ENCODE measurements around the gene DFFA.
A peak's percentile ranks its signal among the peaks of the same experiment; 100 is the strongest.
"Not testable (repeated sequence)": the region's sequence is repeated elsewhere in the genome, so short reads cannot be mapped to it uniquely, and the experiment has no call there.

The DFFA gene

DNA sequence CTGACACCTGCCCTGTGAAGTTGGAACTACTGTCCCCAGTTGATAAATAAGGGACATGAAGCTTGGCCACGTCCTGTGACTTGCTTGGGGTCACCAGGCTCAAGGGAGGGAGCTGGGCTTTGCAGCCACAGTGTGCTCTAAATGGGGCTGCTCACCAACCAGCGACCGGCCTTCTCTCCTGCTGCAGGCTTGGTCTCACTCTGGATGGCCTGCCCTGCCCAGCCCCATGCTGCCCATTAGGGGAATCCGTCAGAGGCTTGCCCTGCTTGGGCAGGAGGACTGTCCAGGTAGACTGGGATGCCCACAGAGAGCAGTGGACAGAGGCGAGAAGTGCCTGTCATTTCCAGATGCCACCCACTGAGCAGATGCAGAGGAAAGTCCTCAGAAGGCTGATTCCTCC, 43.3 kb downstream of the DFFA start:
- no peak for TF ChIP-seq ZFX (IDR thresholded peaks at IDR 0.05; ENCODE audit: borderline replicate concordance)
- TF ChIP-seq, protein P1, sequence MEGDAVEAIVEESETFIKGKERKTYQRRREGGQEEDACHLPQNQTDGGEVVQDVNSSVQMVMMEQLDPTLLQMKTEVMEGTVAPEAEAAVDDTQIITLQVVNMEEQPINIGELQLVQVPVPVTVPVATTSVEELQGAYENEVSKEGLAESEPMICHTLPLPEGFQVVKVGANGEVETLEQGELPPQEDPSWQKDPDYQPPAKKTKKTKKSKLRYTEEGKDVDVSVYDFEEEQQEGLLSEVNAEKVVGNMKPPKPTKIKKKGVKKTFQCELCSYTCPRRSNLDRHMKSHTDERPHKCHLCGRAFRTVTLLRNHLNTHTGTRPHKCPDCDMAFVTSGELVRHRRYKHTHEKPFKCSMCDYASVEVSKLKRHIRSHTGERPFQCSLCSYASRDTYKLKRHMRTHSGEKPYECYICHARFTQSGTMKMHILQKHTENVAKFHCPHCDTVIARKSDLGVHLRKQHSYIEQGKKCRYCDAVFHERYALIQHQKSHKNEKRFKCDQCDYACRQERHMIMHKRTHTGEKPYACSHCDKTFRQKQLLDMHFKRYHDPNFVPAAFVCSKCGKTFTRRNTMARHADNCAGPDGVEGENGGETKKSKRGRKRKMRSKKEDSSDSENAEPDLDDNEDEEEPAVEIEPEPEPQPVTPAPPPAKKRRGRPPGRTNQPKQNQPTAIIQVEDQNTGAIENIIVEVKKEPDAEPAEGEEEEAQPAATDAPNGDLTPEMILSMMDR (IDR thresholded peaks at IDR 0.05) = no peak
- H3K27ac ChIP-seq = peak overlapping the region; percentile 12; the same call in 1 of the 2 replicates

DNA sequence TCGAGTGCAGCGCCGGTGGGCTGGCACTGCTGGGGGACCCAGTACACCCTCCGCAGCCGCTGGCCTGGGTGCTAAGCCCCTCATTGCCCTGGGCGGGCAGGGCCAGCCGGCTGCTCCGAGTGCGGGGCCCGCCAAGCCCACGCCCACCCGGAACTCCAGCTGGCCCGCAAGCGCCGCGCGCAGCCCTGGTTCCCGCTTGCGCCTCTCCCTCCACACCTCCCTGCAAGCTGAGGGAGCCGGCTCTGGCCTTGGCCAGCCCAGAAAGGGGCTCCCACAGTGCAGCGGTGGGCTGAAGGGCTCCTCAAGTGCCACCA, 45.8 kb downstream of the DFFA start:
- H3K27ac ChIP-seq = peak overlapping the region; percentile 68; the same call in 1 of the 2 replicates

DNA sequence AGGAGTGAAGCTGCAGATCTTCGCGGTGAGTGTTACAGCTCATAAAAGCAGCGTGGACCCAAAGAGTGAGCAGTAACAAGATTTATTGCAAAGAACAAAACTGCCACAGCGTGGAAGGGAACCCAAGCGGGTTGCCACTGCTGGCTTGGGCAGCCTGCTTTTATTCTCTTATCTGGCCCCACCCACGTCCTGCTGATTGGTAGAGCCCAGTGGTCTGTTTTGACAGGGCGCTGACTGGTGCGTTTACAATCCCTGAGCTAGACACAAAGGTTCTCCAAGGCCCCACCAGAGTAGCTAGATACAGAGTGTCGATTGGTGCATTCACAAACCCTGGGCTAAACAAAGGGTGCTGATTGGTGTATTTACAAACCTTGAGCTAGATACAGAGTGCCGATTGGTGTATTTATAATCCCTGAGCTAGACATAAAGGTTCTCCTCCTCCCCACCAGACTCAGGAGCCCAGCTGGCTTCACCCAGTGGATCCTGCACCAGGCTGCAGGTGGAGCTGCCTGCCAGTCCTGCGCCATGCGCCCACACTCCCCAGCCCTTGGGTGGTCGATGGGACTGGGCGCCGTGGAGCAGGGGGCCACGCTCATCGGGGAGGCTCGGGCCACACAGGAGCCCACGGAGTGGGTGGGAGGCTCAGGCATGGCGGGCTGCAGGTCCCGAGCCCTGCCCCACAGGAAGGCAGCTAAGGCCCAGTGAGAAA, 46.3 kb downstream of the DFFA start:
- H3K27ac ChIP-seq = peak overlapping the region; percentile 68

DNA sequence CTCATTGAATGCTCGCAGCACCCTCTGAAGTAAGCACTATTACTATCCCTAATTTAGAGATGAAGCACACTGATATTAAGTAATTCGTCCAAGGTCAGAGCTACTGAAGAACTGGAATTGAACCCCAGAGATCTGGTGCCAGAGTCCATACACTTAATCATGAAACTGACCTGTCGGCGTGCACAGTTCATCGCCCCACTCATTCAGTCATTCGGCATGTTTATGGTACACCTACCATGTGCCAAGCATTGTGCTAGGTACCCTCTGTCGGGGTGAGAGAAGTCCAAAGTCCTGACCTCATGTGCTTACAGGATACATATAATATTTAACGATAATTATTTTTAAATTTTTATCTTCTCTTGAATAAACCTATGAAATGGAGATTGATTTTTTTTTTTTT, 47.7 kb downstream of the DFFA start:
- TF ChIP-seq ZFX (IDR thresholded peaks at IDR 0.05; ENCODE audit: borderline replicate concordance) = no peak
- TF ChIP-seq, protein P1 (IDR thresholded peaks at IDR 0.05) = no peak
- H3K27ac ChIP-seq = peak overlapping the region; percentile 68

DNA sequence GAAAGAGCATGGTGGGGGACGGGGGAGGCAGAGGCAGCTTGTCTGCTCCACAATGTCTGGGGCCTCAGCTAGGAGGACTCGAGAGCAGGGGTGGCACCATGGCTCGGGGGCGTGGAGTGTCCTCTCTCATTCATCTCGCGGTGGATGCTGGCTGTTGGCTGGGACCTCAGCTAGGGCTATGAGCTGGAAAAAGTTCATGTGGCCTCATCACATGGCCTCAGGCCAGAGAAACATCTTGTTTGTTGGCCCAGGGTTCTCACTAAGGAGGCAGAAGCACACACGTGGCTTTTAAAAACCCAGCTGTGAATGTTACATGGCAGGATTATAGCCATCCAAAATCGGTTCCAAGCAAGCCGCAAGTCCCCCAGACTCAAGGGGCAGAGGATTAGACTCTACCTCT, 48.3 kb downstream of the DFFA start:
- TF ChIP-seq, protein P1 (IDR thresholded peaks at IDR 0.05) = no peak
- TF ChIP-seq ZFX (IDR thresholded peaks at IDR 0.05; ENCODE audit: borderline replicate concordance) = no peak
- no peak overlapping the region for H3K27ac ChIP-seq

DNA sequence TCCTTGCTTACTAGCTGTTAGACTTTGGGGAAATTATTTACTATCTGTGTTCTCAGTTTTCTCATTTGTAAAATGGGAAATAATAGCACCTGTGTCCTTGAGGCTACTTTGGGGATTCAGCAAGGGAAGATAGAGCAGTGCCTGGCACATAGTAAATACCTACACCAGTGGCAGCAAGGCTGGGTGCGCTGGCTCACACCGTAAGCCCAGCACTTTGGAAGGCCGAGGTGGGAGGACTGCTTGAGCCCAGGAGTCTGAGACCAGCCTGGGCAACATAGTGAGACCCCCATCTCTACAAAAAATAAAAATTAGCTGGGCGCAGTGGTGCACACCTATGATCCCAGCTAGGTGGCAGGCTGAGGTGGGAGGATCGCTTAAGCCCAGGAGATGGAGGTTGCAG, 50.7 kb downstream of the DFFA start:
- H3K27ac ChIP-seq = no peak overlapping the region

DNA sequence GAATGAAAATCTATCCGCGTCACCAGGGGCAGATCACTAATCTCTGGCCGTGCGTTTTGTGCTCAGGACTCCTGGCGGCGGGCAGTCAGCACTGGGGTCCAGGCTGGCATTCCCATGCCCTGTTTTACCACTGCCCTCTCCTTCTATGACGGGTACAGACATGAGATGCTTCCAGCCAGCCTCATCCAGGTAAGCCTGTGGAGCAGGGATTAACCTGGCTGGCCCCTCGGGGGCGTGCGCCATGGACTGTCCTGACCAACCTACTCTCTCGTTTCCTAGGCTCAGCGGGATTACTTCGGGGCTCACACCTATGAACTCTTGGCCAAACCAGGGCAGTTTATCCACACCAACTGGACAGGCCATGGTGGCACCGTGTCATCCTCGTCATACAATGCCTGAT, 53.0 kb downstream of the DFFA start:
- TF ChIP-seq ZFX (IDR thresholded peaks at IDR 0.05; ENCODE audit: borderline replicate concordance) = no peak

More for the DNA sequence above, 50.7 kb downstream of the DFFA start:
- TF ChIP-seq, protein P1 (IDR thresholded peaks at IDR 0.05) = no peak
- no peak for TF ChIP-seq ZFX (IDR thresholded peaks at IDR 0.05; ENCODE audit: borderline replicate concordance)

DNA sequence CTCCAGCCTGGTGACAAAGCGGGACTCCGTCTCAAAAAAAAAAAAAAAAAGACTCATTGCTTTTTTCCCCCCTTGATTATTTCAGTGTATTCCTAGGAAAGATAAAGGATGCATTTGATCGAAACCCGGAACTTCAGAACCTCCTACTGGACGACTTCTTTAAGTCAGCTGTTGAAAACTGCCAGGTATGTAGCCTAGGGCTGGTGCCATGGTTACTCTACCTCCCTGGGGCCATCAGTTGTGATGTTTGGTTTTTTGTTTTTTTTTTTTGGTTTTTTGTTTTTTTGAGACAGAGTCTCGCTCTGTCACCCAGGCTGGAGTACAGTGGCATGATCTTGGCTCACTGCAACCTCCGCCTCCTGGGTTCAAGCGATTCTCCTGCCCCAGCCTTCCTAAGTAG, 53.6 kb downstream of the DFFA start:
- not testable (repeated sequence) for H3K27ac ChIP-seq

More for the DNA sequence above, 53.0 kb downstream of the DFFA start:
- peak overlapping the region; percentile 12; the same call in 1 of the 2 replicates for H3K27ac ChIP-seq

DNA sequence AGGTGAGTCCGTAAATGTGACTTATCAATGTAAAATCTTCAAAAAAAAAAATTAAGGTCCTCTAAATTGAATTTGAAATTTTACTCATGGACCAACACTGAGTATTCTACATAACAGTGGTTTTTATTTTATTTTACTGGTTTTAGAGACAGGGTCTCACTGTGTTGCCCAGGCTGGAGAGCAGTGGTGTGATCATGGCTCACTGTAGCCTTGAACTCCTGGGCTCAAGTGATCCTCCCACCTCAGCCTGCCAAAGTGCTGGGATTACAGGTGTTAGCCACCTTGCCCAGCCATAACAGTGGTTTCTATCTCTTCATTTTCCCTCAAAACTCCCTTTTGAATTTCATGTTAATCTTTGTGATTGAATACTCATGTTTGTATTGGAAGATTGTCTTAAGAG, 56.4 kb downstream of the DFFA start:
- H3K27ac ChIP-seq = peak overlapping the region; percentile 14; the same call in 1 of the 2 replicates

DNA sequence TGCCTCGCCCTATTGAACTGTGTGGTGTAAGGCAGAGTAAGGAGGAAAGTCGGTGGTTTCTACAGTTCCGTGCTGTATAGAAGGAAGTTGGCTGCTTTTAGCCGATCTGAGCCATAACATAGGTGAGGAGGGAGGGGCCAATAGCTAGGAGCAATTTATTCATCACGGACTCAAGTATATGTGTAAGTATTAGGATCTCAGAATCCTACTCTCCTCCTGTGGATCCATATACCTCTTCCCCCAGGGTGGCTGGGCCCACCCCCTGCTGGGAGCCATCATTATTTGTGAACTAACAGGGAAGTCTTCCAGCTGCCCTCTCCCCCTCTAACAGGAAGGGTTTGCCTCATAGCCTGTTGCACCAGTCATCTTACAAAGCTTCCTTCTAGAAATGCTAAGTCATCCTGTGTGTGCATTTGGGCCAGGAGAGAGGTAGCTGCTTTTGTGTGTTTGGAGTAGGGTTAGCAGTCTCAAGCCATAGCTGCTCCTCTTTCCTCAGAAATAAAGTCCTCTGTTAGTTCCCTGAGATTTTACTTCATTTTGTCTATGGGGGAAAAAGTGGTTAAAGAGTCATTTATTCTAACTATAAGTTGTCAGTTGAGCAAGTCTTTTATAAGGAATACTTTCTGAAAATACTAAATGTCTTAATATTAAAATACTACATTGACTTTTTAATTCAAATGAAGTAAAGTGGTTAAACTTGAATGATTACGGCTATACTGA, 57.0 kb downstream of the DFFA start:
- H3K27ac ChIP-seq = peak overlapping the region; percentile 12; the same call in 1 of the 2 replicates
- TF ChIP-seq ZFX (IDR thresholded peaks at IDR 0.05; ENCODE audit: borderline replicate concordance) = no peak
- TF ChIP-seq, protein P1 (IDR thresholded peaks at IDR 0.05) = no peak
